Astrocyte (in vitro differentiated cells and primary cell): ENCODE measurements around the gene PRF1.

ENCODE experiments used
- CTCF ChIP-seq: IDR thresholded peaks from 2 replicates; pipeline ENCODE4 v1.5.1; 2011; ENCODE audit warnings: low read depth, mild to moderate bottlenecking, inconsistent platforms, low read length, moderate library complexity; ENCODE audit not compliant: insufficient read depth
- EZH2 ChIP-seq: IDR thresholded peaks from 2 replicates; pipeline ENCODE4 v1.6.1; 2012; ENCODE audit warnings: mild to moderate bottlenecking, low read length, inconsistent platforms; ENCODE audit not compliant: insufficient read depth

GRCh38 chr10:70596110-70596798, 6.3 kb downstream of the PRF1 start:
- no peak for TF ChIP-seq CTCF
- no peak for TF ChIP-seq EZH2
